ENCODE data around the gene TOE1.

GRCh38 chr1:45356186-45356585 is 16.2 kb downstream of the TOE1 start:
- TF ChIP-seq KDM2B (CRISPR knock-in tag; IDR thresholded peaks at IDR 0.05) (no peak), MAFK (IDR thresholded peaks at IDR 0.05; ENCODE audit: low read length) (no peak), REST (IDR thresholded peaks at IDR 0.05; ENCODE audit: borderline replicate concordance) (no peak), REST (CRISPR knock-in tag; IDR thresholded peaks at IDR 0.05; ENCODE audit: low read depth) (no peak)

Data from K562 (cell line).